ENCODE data around the gene RGS11. TPM values are rescaled to one million over a fixed set of nuclear protein-coding genes. Genes with fewer than 3 reads are reported as not detected.

The RGS11 gene
- total and polyA plus RNA-seq, 2 of the 4 experiments (the other 2 are of a cell fraction): under 0.01 to 0.48 TPM

DNA sequence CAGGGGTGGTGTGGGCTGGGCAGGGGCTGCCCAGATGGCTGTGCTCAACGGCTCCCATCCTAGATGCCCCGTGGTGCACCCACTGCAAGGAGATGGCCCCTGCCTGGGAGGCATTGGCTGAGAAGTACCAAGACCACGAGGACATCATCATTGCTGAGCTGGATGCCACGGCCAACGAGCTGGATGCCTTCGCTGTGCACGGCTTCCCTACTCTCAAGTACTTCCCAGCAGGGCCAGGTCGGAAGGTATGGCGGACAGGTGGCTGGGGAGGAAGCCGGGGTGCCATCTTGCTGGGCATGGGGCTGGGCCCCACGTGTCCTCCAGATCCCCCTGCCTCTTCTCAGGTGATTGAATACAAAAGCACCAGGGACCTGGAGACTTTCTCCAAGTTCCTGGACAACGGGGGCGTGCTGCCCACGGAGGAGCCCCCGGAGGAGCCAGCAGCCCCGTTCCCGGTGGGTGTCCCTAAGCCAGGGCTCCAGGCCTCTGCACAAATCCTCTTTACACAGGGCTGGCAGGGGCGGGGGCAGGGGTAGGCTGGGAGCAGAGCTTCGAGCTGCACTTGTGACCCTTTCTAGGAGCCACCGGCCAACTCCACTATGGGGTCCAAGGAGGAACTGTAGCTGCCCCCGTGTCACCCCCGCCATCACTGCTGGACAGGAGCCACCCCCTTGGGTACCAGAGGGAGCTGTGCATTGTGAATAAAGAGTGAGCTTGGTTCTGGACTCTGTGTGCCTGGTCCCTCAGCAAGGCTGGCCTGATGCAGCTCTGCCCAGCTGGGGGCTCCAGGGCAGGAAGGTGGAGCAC lies 10.9 kb upstream of the RGS11 start:
- H2AFZ ChIP-seq (replicated peaks; ENCODE audit: low read length, poor library complexity): no peak overlapping the region
- TF ChIP-seq, protein P1, sequence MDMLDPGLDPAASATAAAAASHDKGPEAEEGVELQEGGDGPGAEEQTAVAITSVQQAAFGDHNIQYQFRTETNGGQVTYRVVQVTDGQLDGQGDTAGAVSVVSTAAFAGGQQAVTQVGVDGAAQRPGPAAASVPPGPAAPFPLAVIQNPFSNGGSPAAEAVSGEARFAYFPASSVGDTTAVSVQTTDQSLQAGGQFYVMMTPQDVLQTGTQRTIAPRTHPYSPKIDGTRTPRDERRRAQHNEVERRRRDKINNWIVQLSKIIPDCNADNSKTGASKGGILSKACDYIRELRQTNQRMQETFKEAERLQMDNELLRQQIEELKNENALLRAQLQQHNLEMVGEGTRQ (IDR thresholded peaks at IDR 0.05; ENCODE audit: low read depth, low read length): no peak
- TF ChIP-seq SMC3 (IDR thresholded peaks at IDR 0.05; ENCODE audit: low read depth, low read length): no peak
- TF ChIP-seq RAD21 (IDR thresholded peaks at IDR 0.05; ENCODE audit: low read length): no peak
- TF ChIP-seq RCOR1 (IDR thresholded peaks at IDR 0.05; ENCODE audit: insufficient replicate concordance, low read length): no peak
- no peak for TF ChIP-seq MAFK (IDR thresholded peaks at IDR 0.05; ENCODE audit: low read depth, low read length)
- no peak for TF ChIP-seq CHD1 (IDR thresholded peaks at IDR 0.05; ENCODE audit: low read depth, low read length)
- TF ChIP-seq, protein P2, sequence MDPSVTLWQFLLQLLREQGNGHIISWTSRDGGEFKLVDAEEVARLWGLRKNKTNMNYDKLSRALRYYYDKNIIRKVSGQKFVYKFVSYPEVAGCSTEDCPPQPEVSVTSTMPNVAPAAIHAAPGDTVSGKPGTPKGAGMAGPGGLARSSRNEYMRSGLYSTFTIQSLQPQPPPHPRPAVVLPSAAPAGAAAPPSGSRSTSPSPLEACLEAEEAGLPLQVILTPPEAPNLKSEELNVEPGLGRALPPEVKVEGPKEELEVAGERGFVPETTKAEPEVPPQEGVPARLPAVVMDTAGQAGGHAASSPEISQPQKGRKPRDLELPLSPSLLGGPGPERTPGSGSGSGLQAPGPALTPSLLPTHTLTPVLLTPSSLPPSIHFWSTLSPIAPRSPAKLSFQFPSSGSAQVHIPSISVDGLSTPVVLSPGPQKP (IDR thresholded peaks at IDR 0.05; ENCODE audit: borderline replicate concordance, low read depth, low read length): no peak
- no peak for TF ChIP-seq BHLHE40 (IDR thresholded peaks at IDR 0.05; ENCODE audit: low read depth, low read length)
- no peak for TF ChIP-seq CEBPB (IDR thresholded peaks at IDR 0.05; ENCODE audit: low read depth, low read length)
- TF ChIP-seq MXI1 (IDR thresholded peaks at IDR 0.05; ENCODE audit: borderline replicate concordance, low read depth, low read length): no peak
- TF ChIP-seq MAZ (IDR thresholded peaks at IDR 0.05; ENCODE audit: borderline replicate concordance, low read depth, low read length): no peak
- no peak for TF ChIP-seq RFX5 (IDR thresholded peaks at IDR 0.05; ENCODE audit: low read depth, low read length)
- TF ChIP-seq NFE2L2 (IDR thresholded peaks at IDR 0.05; ENCODE audit: low read depth, low read length): no peak
- TF ChIP-seq POLR2A (IDR thresholded peaks at IDR 0.05; ENCODE audit: low read depth, low read length): no peak
- TF ChIP-seq, protein P3, sequence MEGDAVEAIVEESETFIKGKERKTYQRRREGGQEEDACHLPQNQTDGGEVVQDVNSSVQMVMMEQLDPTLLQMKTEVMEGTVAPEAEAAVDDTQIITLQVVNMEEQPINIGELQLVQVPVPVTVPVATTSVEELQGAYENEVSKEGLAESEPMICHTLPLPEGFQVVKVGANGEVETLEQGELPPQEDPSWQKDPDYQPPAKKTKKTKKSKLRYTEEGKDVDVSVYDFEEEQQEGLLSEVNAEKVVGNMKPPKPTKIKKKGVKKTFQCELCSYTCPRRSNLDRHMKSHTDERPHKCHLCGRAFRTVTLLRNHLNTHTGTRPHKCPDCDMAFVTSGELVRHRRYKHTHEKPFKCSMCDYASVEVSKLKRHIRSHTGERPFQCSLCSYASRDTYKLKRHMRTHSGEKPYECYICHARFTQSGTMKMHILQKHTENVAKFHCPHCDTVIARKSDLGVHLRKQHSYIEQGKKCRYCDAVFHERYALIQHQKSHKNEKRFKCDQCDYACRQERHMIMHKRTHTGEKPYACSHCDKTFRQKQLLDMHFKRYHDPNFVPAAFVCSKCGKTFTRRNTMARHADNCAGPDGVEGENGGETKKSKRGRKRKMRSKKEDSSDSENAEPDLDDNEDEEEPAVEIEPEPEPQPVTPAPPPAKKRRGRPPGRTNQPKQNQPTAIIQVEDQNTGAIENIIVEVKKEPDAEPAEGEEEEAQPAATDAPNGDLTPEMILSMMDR (conservative IDR thresholded peaks at IDR 0.05; ENCODE audit: low read depth, low read length): no peak
- no peak for TF ChIP-seq FOS (IDR thresholded peaks at IDR 0.05; ENCODE audit: low read depth, low read length)
- no peaks in the 10 kb centered on the region for H3K9me1 ChIP-seq (ENCODE audit: insufficient read depth, low read length)
- 95% methylated on average over 14 of the region's 22 CpGs; no CpG with 5 or more reads in 1 of the 2 experiments for WGBS, 2 experiments (ENCODE audit: extremely low coverage in 2 of 2, insufficient read length in 1 of 2)
- no peak overlapping the region for H3K4ac ChIP-seq (ENCODE audit: low read depth, low read length)
- no peak overlapping the region for H3K14ac ChIP-seq (replicated peaks; ENCODE audit: low read depth, low read length)
- H3K9me3 ChIP-seq (ENCODE audit: control insufficient read depth, insufficient read depth, low read length): no peaks in the 10 kb centered on the region
- H4K20me1 ChIP-seq (ENCODE audit: insufficient read depth, low read length): no peaks in the 10 kb centered on the region
- no peak overlapping the region for H3K56ac ChIP-seq (ENCODE audit: extremely low read depth, insufficient read depth, low read length)
- intact Hi-C loops (cut with micrococcal nuclease): no loop called here
- H3K4me1 ChIP-seq (ENCODE audit: control insufficient read depth, insufficient read depth, low read length): no peaks in the 10 kb centered on the region
- H2AK5ac ChIP-seq (ENCODE audit: low read depth, low read length): no peak overlapping the region
- no peak overlapping the region for H3K4me3 ChIP-seq (ENCODE audit: insufficient read depth, low read depth, low read length)
- no peak overlapping the region for H2BK20ac ChIP-seq (ENCODE audit: low read depth, low read length)
- ChIA-PET CTCF (no interaction called here), POLR2A (ENCODE audit: unreplicated experiment) (no interaction called here)
- no peak overlapping the region for H4K91ac ChIP-seq (ENCODE audit: insufficient read depth, low read depth, low read length)
- dilution Hi-C loops (cut with HindIII; ENCODE audit: low sequenced_read_pairs, unreplicated experiment): no loop called here
- no peak for ATAC-seq (ENCODE audit: low read depth)
- H3K36me3 ChIP-seq (ENCODE audit: control insufficient read depth, insufficient read depth, low read length): peaks cover 33% of the 10 kb centered on the region; the same call in 1 of the 2 replicates
- no peak overlapping the region for H3K9ac ChIP-seq (ENCODE audit: low read depth, low read length)
- peaks cover 4% of the 10 kb centered on the region; the same call in 1 of the 2 replicates for H3K27me3 ChIP-seq (ENCODE audit: control insufficient read depth, insufficient read depth, low read length)
- H2BK5ac ChIP-seq (ENCODE audit: low read depth, low read length, poor library complexity, severe bottlenecking): no peak overlapping the region
- no peak overlapping the region for H4K8ac ChIP-seq (ENCODE audit: low read depth in 2 of 2, low read length in 2 of 2)
- H2BK15ac ChIP-seq (ENCODE audit: low read depth, low read length): no peak overlapping the region
- no peak overlapping the region for H2AK9ac ChIP-seq (replicated peaks; ENCODE audit: low read depth, low read length, poor library complexity)
- no peak overlapping the region for H2BK120ac ChIP-seq (ENCODE audit: low read depth, low read length)
- in situ Hi-C loops (cut with MboI; ENCODE audit: low sequenced_read_pairs): no loop called here
- H3K18ac ChIP-seq (ENCODE audit: low read depth, low read length): no peak overlapping the region
- H3K79me1 ChIP-seq (ENCODE audit: low read depth in 1 of 2, low read length in 2 of 2): no peaks in the 10 kb centered on the region
- H3K23ac ChIP-seq (ENCODE audit: low read depth, low read length): no peak overlapping the region
- DNase-seq: no peak
- H3K4me2 ChIP-seq (ENCODE audit: low read depth, low read length): no peak overlapping the region
- BruUV-seq (replicated peaks): no TSS peak
- no peak overlapping the region for H4K5ac ChIP-seq (ENCODE audit: low read depth, low read length)
- H3K27ac ChIP-seq (ENCODE audit: insufficient read depth, low read length): no peak overlapping the region
